HG03342 (cell line): ENCODE data around the gene BANF2.

Experiments
- ATAC-seq: cut with Tn5 transposase; IDR thresholded peaks from one replicate; pipeline ENCODE4 v1.9.1; 2021; ENCODE audit warnings: mild to moderate bottlenecking, moderate library complexity; ENCODE audit not compliant: unreplicated experiment

BANF2 gene

DNA sequence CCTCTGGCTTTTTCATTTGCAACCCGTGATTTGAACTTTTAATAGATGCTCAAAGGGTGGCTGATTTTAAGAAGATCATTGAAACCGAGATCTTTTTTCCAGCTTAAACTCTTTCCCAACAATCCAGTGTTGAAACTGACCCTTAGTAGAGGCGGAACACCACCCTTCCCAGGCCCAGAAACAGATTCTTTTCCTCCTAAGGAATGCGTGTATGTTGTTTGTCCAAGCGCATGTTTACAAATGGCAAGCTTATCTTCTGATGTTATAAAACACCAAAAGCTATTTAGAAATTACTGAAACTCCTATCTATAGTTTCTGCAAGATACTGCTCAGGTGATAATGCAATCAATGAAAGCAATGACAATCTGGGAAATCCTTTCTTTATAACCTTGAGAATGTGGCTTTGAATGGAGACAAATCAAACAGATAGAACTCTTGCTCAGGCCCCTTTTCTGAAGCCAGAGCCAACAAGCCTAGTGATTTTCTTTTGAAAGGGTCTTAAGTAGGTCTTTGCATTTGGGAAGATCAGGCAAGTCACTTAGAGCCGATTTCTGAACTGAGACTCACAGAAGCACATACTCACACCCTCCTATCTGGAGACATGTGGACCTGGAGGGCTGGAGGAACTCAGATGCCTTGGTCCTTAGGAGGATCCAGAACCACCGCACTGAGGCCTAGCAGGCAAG, 9.1 kb downstream of the BANF2 start:
- ATAC-seq = no peak

DNA sequence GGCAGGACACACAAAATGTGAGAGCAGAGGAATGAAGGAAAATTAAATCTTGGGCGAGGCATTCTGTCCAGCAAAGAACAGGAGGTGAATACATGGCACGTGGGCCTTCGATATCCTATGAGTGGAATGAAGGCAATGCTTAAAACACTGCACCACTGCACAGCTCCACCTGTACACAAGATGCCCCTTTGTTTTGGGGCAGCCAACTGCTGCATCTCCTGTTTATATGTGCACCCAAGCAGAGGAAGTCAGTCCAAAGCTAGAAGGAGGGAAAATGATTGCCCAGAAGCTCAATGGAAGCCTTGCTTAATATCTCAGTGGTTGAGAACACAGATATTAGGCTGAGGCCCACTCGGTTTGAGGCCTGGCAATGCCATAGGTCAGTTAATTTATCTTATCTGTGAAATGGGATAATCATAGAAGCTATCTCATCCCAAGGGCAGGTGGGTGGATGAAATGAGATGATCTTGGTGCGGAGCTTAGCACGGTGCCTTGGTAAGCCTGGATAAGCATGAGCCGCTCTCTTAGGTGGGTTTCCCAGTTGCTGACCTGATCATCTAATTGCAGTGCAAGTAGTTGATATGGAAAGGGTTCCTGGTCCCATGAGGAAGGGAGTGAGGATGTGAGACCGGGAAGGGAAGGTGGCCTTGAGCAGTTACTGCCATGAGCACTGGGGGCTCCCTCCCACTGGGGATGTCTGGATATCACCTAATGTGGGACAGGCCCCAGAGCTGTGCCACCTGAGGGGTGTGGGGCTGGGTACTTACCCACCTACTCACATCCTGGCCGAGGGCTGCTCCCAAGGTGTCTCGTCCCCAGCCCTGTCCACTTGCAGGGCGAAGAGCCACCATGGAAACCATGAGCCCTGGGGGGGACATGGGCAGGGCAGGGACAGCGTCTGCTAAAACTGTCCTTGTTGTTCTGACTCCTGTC, 9.9 kb downstream of the BANF2 start:
- ATAC-seq = no peak

- no peak for ATAC-seq
These were observed 10.9 kb downstream of the BANF2 start for GRCh38 chr20:17710379-17711266.

GRCh38 chr20:17711267-17711627, 11.5 kb downstream of the BANF2 start:
- no peak for ATAC-seq

GRCh38 chr20:17712201-17712600, 12.4 kb downstream of the BANF2 start:
- ATAC-seq = no peak

DNA sequence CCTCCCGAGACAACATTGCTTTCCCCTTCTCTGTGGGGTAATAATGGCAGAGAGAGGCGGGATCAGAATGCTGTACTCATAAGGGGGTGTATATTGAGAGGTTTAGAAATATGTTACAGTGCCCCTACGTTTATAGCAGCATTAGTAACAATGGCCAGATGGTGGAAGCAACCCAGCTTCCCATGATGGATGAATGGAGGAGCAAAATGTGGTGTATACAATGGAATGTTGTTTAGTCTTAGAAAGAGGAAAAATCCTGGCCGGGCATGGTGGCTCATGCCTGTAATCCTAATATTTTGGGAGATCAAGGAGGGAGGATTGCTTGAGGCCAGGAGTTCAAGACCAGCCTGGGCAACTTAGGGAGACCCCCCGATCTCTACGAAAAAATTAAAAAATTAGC, 12.9 kb downstream of the BANF2 start:
- no peak for ATAC-seq

DNA sequence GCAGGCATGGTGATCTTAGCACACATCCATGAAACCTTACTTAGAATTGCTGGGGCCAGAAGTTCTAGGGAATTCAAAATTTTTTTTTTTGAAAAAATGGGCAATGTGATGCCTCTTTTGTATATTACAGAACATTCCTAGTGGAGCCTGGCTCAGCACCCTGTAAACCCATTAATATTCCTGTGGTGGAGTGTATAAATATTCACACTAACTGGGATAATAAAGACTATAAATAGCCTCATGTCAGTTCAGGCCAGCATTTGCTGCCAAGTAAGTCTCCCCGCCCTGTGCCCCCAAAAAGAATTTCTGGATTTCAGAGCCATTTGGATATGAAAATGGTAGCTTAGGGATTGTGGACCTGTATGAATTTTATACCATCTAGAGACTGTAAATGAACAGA, 14.8 kb downstream of the BANF2 start:
- no peak for ATAC-seq

DNA sequence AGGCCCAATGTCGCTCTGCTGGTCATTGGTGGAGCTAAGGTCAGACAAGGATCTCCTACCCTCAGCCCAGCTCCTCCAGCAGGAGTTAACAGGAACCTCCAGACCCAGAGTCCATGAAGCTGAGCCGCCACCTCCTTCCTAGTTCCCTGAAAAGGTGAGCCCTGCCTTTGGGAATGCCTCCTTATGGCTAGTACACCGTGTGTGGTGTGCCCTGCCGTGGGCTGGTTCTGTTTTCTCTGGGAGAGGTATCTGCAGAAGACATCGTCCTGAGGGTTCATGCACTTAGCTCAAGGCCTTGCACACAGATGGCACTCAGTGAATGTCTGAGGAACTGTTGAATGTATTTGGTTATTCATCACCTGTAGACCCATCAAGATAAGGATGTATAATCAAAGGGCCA, 15.3 kb downstream of the BANF2 start:
- no peak for ATAC-seq

GRCh38 chr20:17716331-17716730, 16.6 kb downstream of the BANF2 start:
- ATAC-seq = no peak

- ATAC-seq = no peak
These were observed 21.0 kb downstream of the BANF2 start for GRCh38 chr20:17720755-17721154.

DNA sequence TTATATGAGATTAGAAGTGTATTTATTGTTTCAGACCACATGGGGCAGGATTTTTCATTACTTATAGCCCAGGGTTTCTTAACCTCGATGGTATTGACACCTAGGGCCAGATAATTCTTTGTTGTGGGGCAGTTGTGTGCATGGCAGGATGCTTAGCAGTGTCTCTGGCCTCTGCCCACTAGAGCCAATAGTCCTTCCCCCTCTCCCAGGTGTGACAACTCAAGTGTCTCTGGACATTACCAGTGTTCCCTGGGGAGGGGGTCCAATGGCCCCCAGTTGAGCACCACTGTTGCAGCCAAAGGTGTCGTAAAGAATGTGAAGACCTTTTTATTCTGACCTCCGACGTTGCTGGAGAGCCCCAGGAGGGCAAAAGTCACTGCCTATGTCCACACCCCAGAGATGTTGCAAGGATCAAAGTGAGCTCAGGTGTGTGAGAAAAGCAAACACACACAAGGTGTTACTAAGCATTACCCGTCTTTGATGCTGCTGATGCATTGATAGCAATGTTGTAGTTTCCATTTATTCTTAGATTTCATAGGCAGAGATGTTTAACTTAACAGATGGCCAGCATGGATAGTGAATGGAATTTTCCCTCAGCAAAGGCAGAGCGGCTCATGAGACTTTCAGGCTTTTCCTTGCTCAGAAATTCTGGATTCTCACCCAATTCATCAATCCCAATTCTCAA, 22.2 kb downstream of the BANF2 start:
- no peak for ATAC-seq

- no peak for ATAC-seq
These were observed 22.9 kb downstream of the BANF2 start for GRCh38 chr20:17722493-17723300.

- no peak for ATAC-seq
These were observed 23.5 kb downstream of the BANF2 start for GRCh38 chr20:17723301-17723691.

- ATAC-seq = no peak
These were observed 25.5 kb downstream of the BANF2 start for GRCh38 chr20:17725094-17725835.

DNA sequence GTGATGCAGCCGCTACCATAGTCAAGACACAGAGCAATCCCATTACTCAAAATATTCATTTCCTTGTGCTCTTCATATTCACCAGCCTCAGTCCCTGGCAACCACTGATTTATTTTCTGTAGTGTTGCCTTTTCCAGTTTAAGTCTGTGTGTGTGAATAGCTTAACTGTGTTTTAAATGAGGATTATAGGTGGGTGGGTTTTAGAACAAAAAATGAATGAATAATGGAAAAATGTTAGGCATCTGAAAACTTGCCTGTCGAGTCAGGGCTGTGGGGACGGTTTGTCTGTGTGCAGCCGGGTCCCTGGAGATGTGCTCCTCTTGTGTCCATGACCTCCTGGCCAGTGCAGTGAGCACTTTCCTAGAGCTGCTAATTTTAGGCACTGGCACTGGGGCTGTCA, 27.1 kb downstream of the BANF2 start:
- ATAC-seq = no peak

- ATAC-seq = no peak
These were observed 27.6 kb downstream of the BANF2 start for GRCh38 chr20:17727351-17727750.

- no peak for ATAC-seq
These were observed 28.3 kb downstream of the BANF2 start for GRCh38 chr20:17728074-17728473.

DNA sequence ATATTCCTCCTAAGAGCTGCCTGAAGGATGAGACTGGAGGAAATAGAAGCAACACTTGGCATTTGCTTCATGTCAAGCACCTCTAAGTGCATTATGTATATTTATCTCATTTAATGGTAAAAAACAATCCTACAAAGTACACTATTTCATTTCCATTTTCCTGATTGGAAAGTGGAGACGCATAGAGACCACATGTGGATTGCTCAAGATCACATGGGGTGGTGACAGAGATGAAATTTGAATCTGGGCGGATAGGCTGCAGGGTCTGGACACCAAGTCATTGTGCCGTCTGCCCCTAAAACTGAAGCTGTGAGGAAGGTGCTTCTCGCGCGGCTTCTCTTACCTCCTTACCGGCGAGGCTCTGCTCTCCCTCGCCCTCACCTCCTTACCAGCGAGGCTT, 30.3 kb downstream of the BANF2 start:
- ATAC-seq = no peak

DNA sequence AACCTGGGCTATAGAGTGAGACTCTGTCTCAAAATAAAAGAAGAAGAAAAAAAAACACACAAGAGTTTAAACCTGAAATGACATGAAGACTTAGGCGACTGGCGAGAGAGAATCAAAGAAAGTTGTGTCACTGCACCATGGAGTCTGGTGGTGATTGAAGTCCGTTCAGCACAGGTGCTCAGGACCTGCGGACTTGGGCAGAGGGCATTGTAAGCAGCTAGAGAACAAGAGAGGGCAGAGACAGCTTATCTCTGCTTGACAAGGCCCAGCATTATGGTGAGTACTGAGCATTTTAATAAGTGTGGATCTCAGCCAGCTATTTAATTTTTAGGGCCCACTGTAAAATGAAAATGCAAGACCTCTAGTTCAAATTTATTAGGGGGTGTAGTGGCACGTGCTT, 31.5 kb downstream of the BANF2 start:
- ATAC-seq = no peak
